SK-N-SH (cell line): ENCODE measurements around the gene UQCRC1.

Source experiments
- CTCF ChIP-seq: fragments of 200-600 bp; sonication (generic); IDR thresholded peaks from 2 replicates; pipeline ENCODE4 v1.6.1; 2017; ENCODE audit warnings: antibody characterized with exemption, mild to moderate bottlenecking, moderate library complexity
- RFX5 ChIP-seq: IDR thresholded peaks from 2 replicates; pipeline ENCODE4 v1.6.1; 2012; ENCODE audit warnings: mild to moderate bottlenecking, improper control_type of control experiment, low read length
- TEAD4 ChIP-seq: IDR thresholded peaks from 2 replicates; pipeline ENCODE4 v1.4.0; 2012; ENCODE audit warnings: mild to moderate bottlenecking, borderline replicate concordance; ENCODE audit not compliant: insufficient read depth

GRCh38 chr3:48591886-48592518, 17.4 kb downstream of the UQCRC1 start:
- TF ChIP-seq TEAD4: no peak
- no peak for TF ChIP-seq RFX5
- TF ChIP-seq CTCF: no peak
